GM12892 (cell line): ENCODE data around the gene SYDE2.
"Not testable (repeated sequence)": the region's sequence is repeated elsewhere in the genome, so short reads cannot be mapped to it uniquely, and the experiment has no call there.

Source experiments
- POLR2A ChIP-seq: IDR thresholded peaks from 2 replicates; pipeline ENCODE4 v1.6.1; 2011; ENCODE audit warnings: low read depth, low read length, control low read depth
- POLR2AphosphoS5 ChIP-seq: IDR thresholded peaks from 2 replicates; pipeline ENCODE4 v1.6.1; 2011; ENCODE audit warnings: low read depth, low read length, control low read depth

DNA sequence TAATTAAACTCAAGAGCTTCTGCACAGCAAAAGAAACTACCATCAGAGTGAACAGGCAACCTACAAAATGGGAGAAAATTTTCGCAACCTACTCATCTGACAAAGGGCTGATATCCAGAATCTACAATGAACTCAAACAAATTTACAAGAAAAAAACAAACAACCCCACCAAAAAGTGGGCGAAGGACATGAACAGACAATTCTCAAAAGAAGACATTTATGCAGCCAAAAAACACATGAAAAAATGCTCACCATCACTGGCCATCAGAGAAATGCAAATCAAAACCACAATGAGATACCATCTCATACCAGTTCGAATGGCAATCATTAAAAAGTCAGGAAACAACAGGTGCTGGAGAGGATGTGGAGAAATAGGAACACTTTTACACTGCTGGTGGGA, 13.8 kb downstream of the SYDE2 start:
- TF ChIP-seq POLR2A, POLR2AphosphoS5: not testable (repeated sequence)
